Effector memory CD8-positive, alpha-beta T cell (primary cell): ENCODE measurements around the gene ANO8.

Experiments
- ATAC-seq: fragments of 150-1000 bp; cut with Tn5 transposase; replicated peaks from 2 replicates; pipeline ENCODE4 v1.10.0; 2021; ENCODE audit warnings: mild to moderate bottlenecking, moderate library complexity
- DNase-seq, 3 experiments: peaks; one replicate each; pipeline ENCODE4 v3.0.0; 2021
- H3K27ac Mint-ChIP-seq, 2 donors: one replicate each; pipeline ENCODE4 v1.8.0; 2022; ENCODE audit warnings: mild to moderate bottlenecking in 2 of 2, mixed read lengths in 2 of 2, moderate library complexity in 2 of 2
- H3K27me3 Mint-ChIP-seq, 2 donors: one replicate each; pipeline ENCODE4 v1.8.0; 2022; ENCODE audit warnings: mixed read lengths in 2 of 2
- H3K36me3 Mint-ChIP-seq: one replicate; pipeline ENCODE4 v1.8.0; 2022; ENCODE audit warnings: mild to moderate bottlenecking, moderate library complexity, mixed read lengths; ENCODE audit not compliant: insufficient read depth
- H3K4me1 Mint-ChIP-seq, 2 donors: one replicate each; pipeline ENCODE4 v1.8.0; 2022; ENCODE audit warnings: low read depth in 2 of 2, mixed read lengths in 2 of 2
- H3K4me3 Mint-ChIP-seq, 2 donors: one replicate each; pipeline ENCODE4 v1.8.0; 2022; ENCODE audit warnings: mild to moderate bottlenecking in 2 of 2, mixed read lengths in 2 of 2, moderate library complexity in 2 of 2
- H3K9me3 Mint-ChIP-seq, 2 donors: one replicate each; pipeline ENCODE4 v1.8.0; 2022; ENCODE audit warnings: mixed read lengths in 2 of 2

Gene ANO8

GRCh38 chr19:17329366-17330261 is 5.0 kb downstream of the ANO8 start:
- Mint-ChIP-seq H3K4me3 (peak overlapping the region; percentile 76 to 83), H3K27me3 (no peaks in the 10 kb centered on the region), H3K4me1 (peaks cover 14 to 16% of the 10 kb centered on the region in 2 donors), H3K9me3 (no peaks in the 10 kb centered on the region), H3K27ac (no peak overlapping the region), H3K36me3 (no peaks in the 10 kb centered on the region)
- ATAC-seq (no peak), DNase-seq (no peak)

- peak overlapping the region; percentile 76 to 83 for H3K4me3 Mint-ChIP-seq
- H3K9me3 Mint-ChIP-seq = no peaks in the 10 kb centered on the region
- H3K4me1 Mint-ChIP-seq = peaks cover 11 to 13% of the 10 kb centered on the region in 2 donors
- no peaks in the 10 kb centered on the region for H3K27me3 Mint-ChIP-seq
- H3K36me3 Mint-ChIP-seq = no peaks in the 10 kb centered on the region
- DNase-seq = no peak
- ATAC-seq = peak; percentile 45
- H3K27ac Mint-ChIP-seq = no peak overlapping the region
Observed at GRCh38 chr19:17328517-17329365, 5.9 kb downstream of the ANO8 start.

GRCh38 chr19:17327654-17328516 is 6.8 kb downstream of the ANO8 start:
- H3K9me3 Mint-ChIP-seq = no peaks in the 10 kb centered on the region
- ATAC-seq (peak; percentile 75), DNase-seq (no peak)
- H3K4me3 Mint-ChIP-seq = peak overlapping the region; percentile 76 to 83
- H3K27me3 Mint-ChIP-seq = no peaks in the 10 kb centered on the region
- H3K4me1 Mint-ChIP-seq = peaks cover 7 to 8% of the 10 kb centered on the region in 2 donors
- H3K27ac Mint-ChIP-seq = peak overlapping the region in 1 of 2 donors; percentile 41
- no peaks in the 10 kb centered on the region for H3K36me3 Mint-ChIP-seq

GRCh38 chr19:17327068-17327653 is 7.5 kb downstream of the ANO8 start:
- Mint-ChIP-seq H3K36me3 (peaks cover 3% of the 10 kb centered on the region), H3K4me3 (peak overlapping the region in 1 of 2 donors; percentile 31), H3K9me3 (no peaks in the 10 kb centered on the region), H3K27ac (no peak overlapping the region), H3K27me3 (no peaks in the 10 kb centered on the region), H3K4me1 (peaks cover 5 to 10% of the 10 kb centered on the region in 2 donors)
- DNase-seq (no peak), ATAC-seq (no peak)

- Mint-ChIP-seq H3K36me3 (peaks cover 3% of the 10 kb centered on the region), H3K27me3 (no peaks in the 10 kb centered on the region), H3K4me3 (peak overlapping the region in 1 of 2 donors; percentile 31), H3K27ac (no peak overlapping the region), H3K9me3 (no peaks in the 10 kb centered on the region), H3K4me1 (peaks cover 5 to 10% of the 10 kb centered on the region in 2 donors)
- ATAC-seq = no peak
- DNase-seq = no peak
Observed at GRCh38 chr19:17326595-17326966, 8.1 kb downstream of the ANO8 start.

GRCh38 chr19:17325881-17326594 is 8.6 kb downstream of the ANO8 start:
- DNase-seq = no peak
- Mint-ChIP-seq H3K4me1 (peaks cover 5 to 10% of the 10 kb centered on the region in 2 donors), H3K4me3 (no peak overlapping the region), H3K27me3 (no peaks in the 10 kb centered on the region), H3K36me3 (peaks cover 8% of the 10 kb centered on the region), H3K27ac (no peak overlapping the region), H3K9me3 (no peaks in the 10 kb centered on the region)
- no peak for ATAC-seq

GRCh38 chr19:17325133-17325532 is 9.5 kb downstream of the ANO8 start:
- Mint-ChIP-seq H3K4me3 (no peak overlapping the region), H3K27ac (no peak overlapping the region), H3K4me1 (peaks cover 5% of the 10 kb centered on the region in 2 donors), H3K27me3 (no peaks in the 10 kb centered on the region), H3K36me3 (peaks cover 17% of the 10 kb centered on the region), H3K9me3 (no peaks in the 10 kb centered on the region)
- no peak for DNase-seq
- ATAC-seq = no peak

- ATAC-seq (no peak), DNase-seq (no peak)
- H3K4me1 Mint-ChIP-seq = peaks cover 5% of the 10 kb centered on the region in 2 donors
- H3K36me3 Mint-ChIP-seq = peaks cover 22% of the 10 kb centered on the region
- H3K27ac Mint-ChIP-seq = no peak overlapping the region
- H3K9me3 Mint-ChIP-seq = no peaks in the 10 kb centered on the region
- no peaks in the 10 kb centered on the region for H3K27me3 Mint-ChIP-seq
- no peak overlapping the region for H3K4me3 Mint-ChIP-seq
Observed at GRCh38 chr19:17324357-17325114, 10.1 kb downstream of the ANO8 start.

- no peak for DNase-seq
- peaks cover 3% of the 10 kb centered on the region in 2 donors for H3K4me1 Mint-ChIP-seq
- peaks cover 25% of the 10 kb centered on the region for H3K36me3 Mint-ChIP-seq
- no peaks in the 10 kb centered on the region for H3K9me3 Mint-ChIP-seq
- no peak overlapping the region for H3K27ac Mint-ChIP-seq
- no peak overlapping the region for H3K4me3 Mint-ChIP-seq
- no peak for ATAC-seq
- H3K27me3 Mint-ChIP-seq = no peaks in the 10 kb centered on the region
Observed at GRCh38 chr19:17323964-17324332, 10.7 kb downstream of the ANO8 start.

GRCh38 chr19:17323300-17323963 is 11.2 kb downstream of the ANO8 start:
- DNase-seq (no peak), ATAC-seq (no peak)
- Mint-ChIP-seq H3K27me3 (no peaks in the 10 kb centered on the region), H3K36me3 (peaks cover 25% of the 10 kb centered on the region), H3K27ac (no peak overlapping the region), H3K4me3 (peak overlapping the region in 1 of 2 donors; percentile 40), H3K4me1 (peaks cover 0 to 3% of the 10 kb centered on the region in 2 donors), H3K9me3 (no peaks in the 10 kb centered on the region)

- Mint-ChIP-seq H3K9me3 (no peaks in the 10 kb centered on the region), H3K4me1 (peaks cover 0 to 3% of the 10 kb centered on the region in 2 donors), H3K36me3 (peaks cover 27% of the 10 kb centered on the region), H3K27me3 (no peaks in the 10 kb centered on the region), H3K27ac (no peak overlapping the region), H3K4me3 (peak overlapping the region in 1 of 2 donors; percentile 40)
- ATAC-seq (no peak), DNase-seq (no peak)
Observed at GRCh38 chr19:17322854-17323253, 11.8 kb downstream of the ANO8 start.
